Renal cortex interstitium (tissue), 11 donors: Measurements from ENCODE around the gene LFNG. TPM values are rescaled to one million over a fixed set of nuclear protein-coding genes. Genes with fewer than 3 reads are reported as not detected.
A peak's percentile ranks its signal among the peaks of the same experiment; 100 is the strongest.

Experiments used
- DNase-seq, 11 donors: peaks; one replicate each; pipeline ENCODE4 v3.0.0-alpha.2; 2013; ENCODE audit warnings: low read depth in 9 of 11, low spot score in 4 of 11; ENCODE audit errors: extremely low read depth in 1 of 11
- polyA plus RNA-seq, 3 donors: library from polyadenylated mRNA; unstranded; fragments of 120-200 nt; gene quantifications; one replicate each; pipeline ENCODE4 v1.2.1, GENCODE V29; 2013; ENCODE audit not compliant: insufficient read length in 3 of 3

Gene LFNG
- polyA plus RNA-seq, 3 donors: 24.1 to 37.5 (median 36.7) TPM

DNA sequence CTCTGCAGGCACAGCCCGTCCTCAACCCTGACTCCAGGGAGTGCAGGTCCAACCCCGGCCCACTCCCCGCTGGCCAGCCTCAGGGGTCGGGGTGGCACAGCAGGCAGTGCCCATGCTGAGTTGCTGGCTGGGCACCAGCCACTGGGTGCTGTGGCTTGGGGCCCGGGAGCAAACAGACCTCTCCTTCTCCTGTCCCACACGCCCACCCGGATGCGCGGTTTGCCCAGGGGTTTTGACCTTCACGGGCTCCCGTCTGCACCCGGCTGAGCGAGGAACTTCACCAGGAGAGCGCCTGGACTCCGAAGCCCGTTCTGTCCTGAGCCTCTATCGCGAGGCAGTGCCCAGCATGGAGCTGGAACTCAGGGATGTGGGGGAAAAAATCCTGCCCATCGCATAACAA is 40.8 kb upstream of the LFNG start:
- DNase-seq: no peak

DNA sequence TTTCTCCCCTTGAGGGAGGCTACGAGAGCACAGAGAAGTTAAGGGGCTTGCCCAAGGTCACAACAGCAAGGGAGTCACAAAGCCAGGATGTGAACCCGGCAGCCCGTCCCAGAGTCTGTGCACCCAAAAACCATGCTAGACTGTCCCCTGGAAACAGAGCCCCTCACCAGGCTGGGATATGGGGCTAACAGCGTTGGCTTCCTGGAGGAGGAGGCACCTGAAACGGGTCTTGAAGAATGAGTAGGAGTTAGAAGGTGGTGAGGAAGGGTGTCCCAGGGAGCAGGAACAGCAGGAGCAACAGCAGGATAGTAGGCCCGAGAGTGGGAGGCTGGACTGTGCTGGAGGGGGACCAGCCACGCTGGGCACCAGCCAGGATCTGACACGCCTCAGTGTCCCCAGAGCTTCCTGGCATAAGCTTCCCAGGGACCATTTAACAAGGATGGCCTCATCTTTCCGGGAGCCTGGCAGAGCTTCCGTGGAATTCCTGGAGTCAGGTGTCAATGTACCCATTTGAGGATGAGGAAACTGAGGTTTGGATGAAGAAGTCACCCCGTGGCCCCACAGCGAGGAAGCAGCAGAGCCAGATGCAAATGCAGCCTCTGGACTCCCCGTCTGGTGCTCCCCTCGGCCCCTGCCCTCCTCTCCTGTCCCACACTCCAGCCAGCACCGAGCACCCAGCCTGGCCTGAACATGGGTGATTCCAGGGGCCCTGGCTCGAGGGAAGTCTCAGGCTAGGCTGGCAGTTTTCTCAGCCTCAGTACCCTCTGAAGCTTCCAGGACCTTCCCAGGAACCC is 40.1 kb upstream of the LFNG start:
- no peak for DNase-seq

- DNase-seq: peak in 5 of 11 donors; percentile 48 to 59 (median 54)
Measured at GRCh38 chr7:2480070-2480408, 39.5 kb upstream of the LFNG start.

DNA sequence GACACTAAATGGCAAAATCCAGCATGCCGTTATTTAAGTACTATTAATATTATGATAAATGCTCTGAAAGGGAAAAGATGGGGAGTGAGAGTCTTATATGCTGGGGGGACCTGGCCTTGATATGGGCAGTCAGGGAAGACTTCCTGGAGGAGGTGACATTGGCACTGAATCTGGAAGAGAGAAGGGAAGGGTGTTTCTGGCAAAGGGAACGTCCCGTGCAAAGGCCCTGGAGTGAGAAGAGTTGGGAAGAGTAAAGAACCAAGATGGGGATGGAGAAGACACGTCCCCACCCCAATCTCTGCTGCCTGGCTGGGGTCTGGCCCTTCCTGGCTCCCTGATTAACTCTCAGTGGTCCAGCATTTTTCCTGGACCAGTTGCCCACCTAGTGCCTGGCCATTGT is 38.4 kb upstream of the LFNG start:
- no peak for DNase-seq

GRCh38 chr7:2482725-2483451 is 36.7 kb upstream of the LFNG start:
- no peak for DNase-seq

DNA sequence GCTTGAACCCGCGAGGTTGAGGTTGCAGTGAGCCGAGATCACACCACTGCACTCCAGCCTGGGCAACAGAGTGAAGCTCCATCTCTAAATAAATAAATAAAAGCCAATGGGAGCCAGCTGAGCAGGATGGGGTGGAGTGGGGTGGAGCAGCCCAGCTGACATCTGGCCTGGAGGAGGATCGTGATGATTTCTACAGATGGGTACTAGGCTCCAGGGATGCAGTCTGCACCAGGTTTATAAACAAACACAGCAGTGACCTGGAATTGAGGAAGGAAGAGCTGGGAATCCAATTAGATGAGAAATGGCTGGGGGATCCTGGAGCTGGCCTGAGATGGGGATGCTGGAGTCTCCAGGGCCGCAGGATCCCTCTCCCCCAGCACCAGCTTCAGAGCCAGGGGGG is 36.1 kb upstream of the LFNG start:
- no peak for DNase-seq

DNA sequence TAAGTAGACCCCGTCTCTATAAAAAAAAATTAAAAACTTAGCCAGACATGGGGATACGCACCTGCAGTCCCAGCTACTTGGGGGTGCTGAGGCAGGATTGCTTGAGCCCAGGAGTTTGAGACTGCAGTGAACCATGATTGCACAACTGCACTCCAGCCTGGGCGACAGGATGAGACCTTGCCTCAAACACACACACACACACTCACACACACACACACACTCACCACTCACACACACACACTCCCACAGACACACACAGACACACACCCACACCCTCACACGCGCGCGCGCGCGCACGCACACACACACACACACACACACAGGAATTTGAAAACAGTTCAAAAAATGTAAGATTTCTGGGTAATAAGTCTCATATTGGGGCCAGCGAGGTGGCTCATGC is 34.7 kb upstream of the LFNG start:
- DNase-seq: no peak

GRCh38 chr7:2487586-2488271 is 31.8 kb upstream of the LFNG start:
- peak in 1 of 11 donors; percentile 49 for DNase-seq

DNA sequence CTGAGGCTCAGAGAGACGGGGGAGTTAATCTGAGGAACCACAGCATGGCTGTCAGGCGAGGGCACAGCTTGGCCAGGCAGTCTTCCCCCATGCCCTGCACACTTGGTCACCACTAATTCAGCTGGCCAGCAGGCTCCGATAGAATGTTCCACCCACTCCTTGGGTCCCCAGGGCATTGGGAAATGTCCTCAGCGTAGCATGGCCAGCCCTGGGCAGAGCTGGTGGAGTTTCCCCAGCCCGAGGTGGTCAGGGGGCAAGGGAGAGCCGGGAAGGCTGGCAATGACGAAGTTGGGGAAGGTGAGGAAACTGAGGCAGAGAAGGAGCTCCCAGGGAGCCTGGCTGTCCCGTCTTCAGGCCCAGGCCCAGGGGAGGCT is 31.3 kb upstream of the LFNG start:
- no peak for DNase-seq

- no peak for DNase-seq
Measured at GRCh38 chr7:2488681-2489080, 30.9 kb upstream of the LFNG start.

DNA sequence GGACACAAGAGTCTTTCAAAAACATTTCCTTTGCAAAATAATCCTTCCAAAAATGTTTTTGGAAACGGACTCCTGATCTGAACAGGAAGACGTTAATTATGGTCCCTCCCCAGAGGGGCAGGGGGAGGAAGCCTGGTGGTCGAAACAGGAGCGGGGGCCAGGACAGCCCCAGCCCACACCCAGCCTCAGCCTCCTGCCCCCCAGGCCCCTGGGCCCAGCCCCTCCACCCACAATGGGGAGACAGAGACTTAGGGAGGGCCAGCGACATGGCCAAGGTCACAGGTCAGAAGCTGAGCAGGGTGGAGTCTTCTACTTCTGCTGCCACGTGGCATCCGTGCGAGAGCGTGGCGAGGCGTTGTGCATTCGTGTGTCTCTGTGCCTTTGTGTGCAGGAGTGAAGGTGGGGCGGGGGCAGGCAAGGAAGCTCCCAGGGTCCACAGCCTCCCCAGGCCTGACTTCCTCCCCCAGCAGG is 29.4 kb upstream of the LFNG start:
- DNase-seq: no peak

DNA sequence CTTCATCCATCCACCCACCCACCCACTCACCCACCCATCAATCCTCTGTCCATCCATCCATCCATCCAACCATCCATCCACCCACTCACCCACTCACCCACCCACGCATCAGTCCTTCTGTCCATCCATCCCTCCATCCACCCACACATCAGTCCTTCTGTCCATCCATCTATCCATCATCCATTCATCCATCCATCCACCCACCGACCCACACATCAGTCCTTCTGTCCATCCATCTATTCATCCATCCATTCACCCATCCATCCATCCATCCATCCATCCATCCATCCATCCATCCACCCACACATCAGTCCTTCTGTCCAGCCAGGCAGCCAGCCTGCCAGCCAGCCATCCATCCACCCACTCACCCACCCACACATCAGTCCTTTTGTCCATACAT is 27.5 kb upstream of the LFNG start:
- no peak for DNase-seq

DNA sequence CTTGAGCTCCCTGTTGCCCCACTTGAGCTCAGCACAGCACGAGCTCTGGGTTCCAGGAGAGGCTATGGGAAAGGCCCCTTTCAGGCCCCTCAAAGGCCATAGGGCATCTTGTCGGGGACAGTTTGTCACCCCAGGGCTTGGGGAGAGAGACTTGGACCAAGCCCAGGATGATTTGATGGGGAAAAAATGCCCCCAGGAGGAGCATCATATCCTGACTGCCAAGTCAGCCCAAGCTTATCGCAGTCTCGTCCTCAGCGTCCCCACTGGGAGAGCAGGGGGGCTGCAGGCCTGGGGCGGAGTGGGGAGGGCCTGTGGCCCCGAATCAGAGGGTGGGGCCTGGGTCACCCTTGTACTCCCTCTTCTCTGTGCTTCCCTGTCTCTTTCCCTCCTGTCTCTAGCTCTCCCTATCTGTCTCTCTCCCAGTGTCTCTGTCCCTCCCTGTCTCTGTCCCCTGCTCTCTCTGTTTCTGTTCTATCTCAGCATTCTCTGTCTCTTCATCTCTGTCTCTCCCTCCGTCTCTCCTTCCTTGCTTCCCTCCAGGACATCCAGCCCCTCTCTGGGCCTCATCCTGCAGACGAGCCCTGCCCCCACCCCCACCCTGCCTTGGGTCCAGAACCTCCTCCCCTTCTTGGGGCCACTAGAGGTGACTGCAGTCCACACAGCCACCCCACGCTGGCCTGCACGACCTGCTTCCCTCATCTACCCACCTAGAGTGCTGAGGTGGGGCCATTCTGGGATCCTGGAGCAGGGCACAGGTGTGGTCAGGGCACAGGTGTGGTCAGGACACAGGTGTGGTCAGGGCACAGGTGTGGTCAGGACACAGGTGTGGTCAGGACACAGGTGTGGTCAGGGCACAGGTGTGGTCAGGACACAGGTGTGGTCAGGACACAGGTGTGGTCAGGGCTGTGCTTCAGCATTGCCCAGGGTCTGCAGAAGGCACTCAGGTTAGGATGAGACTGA is 26.1 kb upstream of the LFNG start:
- no peak for DNase-seq

GRCh38 chr7:2494191-2495130 is 25.1 kb upstream of the LFNG start:
- DNase-seq: no peak

GRCh38 chr7:2495418-2496299 is 23.9 kb upstream of the LFNG start:
- DNase-seq: peak in 5 of 11 donors; percentile 60 to 81 (median 65)

DNA sequence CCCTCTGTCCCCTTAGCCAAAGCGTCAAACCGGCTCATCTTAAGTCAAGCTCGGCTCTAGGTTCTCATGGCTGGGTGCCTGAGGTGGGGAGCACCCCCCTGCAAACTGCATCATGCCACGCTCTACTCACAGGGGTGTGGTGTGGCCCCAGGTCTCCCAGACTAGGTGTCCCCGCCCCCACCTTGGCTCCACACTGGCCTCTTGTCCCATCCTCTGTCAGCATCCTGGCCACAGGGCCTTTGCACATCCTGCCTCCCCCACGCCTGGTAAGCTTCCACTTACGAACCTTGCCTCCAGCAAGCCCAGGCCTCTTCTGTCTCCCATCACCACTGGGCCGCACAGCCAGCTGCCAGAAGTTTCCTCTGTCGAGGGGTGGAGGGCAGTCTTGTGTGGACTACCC is 23.2 kb upstream of the LFNG start:
- DNase-seq: no peak

GRCh38 chr7:2497065-2497464 is 22.5 kb upstream of the LFNG start:
- no peak for DNase-seq
